Measurements from ENCODE around the gene OPTC. TPM values are rescaled to one million over a fixed set of nuclear protein-coding genes. Genes with fewer than 3 reads are reported as not detected.

OPTC gene
- polyA plus RNA-seq, 1 donor from 2014 or later, result not detected

DNA sequence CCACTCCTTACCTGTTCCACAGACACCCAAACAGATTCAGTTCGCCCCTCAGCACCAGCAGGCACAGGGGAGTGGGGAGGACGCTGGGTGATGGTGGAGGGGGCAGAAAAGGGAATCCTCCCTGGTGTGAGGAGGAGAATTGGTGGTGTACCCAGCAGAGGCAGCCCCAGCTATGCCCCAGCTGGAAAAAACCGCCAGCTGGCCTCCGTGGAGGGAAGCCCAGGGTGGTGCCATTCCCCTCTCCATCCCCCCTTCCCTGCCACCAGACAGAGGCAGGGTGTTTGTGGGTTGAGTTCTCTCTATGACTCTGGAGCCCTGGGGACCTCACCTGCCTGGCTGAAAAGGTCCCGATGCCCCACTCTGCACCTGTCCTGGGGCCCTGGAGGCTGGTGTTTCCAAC, 27.9 kb downstream of the OPTC start:
- Histone ChIP-seq H3K27me3 (ENCODE audit: insufficient read depth, low read depth, low read length) (no peaks in the 10 kb centered on the region), H3F3A (ENCODE audit: insufficient read depth, low read length, poor library complexity, severe bottlenecking) (no peaks in the 10 kb centered on the region), H3K9me3 (ENCODE audit: low read length) (no peaks in the 10 kb centered on the region), H3K27ac (ENCODE audit: low read length) (peak overlapping the region; percentile 0), H3K36me3 (ENCODE audit: insufficient read depth, low read length) (no peaks in the 10 kb centered on the region), H3K9ac (ENCODE audit: low read length) (peak overlapping the region; percentile 16), H3K4me2 (ENCODE audit: low read length) (no peak overlapping the region), H4K20me1 (ENCODE audit: insufficient read depth) (no peaks in the 10 kb centered on the region), H3K79me2 (replicated peaks; ENCODE audit: insufficient read depth, low read length) (no peaks in the 10 kb centered on the region), H2AFZ (ENCODE audit: low read depth, low read length) (no peak overlapping the region), H3K9me2 (ENCODE audit: insufficient read depth, low read length) (no peaks in the 10 kb centered on the region), H3K4me3 (ENCODE audit: low read length) (peak overlapping the region; percentile 17)
- TF ChIP-seq TAF1 (IDR thresholded peaks at IDR 0.05; ENCODE audit: low read depth), result no peak
- no peak for TF ChIP-seq EP300 (conservative IDR thresholded peaks at IDR 0.05; ENCODE audit: poor library complexity, severe bottlenecking)
- no peak for TF ChIP-seq SMC3 (conservative IDR thresholded peaks at IDR 0.05; ENCODE audit: poor library complexity)
- TF ChIP-seq, protein P1, sequence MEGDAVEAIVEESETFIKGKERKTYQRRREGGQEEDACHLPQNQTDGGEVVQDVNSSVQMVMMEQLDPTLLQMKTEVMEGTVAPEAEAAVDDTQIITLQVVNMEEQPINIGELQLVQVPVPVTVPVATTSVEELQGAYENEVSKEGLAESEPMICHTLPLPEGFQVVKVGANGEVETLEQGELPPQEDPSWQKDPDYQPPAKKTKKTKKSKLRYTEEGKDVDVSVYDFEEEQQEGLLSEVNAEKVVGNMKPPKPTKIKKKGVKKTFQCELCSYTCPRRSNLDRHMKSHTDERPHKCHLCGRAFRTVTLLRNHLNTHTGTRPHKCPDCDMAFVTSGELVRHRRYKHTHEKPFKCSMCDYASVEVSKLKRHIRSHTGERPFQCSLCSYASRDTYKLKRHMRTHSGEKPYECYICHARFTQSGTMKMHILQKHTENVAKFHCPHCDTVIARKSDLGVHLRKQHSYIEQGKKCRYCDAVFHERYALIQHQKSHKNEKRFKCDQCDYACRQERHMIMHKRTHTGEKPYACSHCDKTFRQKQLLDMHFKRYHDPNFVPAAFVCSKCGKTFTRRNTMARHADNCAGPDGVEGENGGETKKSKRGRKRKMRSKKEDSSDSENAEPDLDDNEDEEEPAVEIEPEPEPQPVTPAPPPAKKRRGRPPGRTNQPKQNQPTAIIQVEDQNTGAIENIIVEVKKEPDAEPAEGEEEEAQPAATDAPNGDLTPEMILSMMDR (IDR thresholded peaks at IDR 0.05; ENCODE audit: poor library complexity, severe bottlenecking), result no peak
- TF ChIP-seq POLR2AphosphoS5 (IDR thresholded peaks at IDR 0.05), result no peak
- TF ChIP-seq, protein P2, sequence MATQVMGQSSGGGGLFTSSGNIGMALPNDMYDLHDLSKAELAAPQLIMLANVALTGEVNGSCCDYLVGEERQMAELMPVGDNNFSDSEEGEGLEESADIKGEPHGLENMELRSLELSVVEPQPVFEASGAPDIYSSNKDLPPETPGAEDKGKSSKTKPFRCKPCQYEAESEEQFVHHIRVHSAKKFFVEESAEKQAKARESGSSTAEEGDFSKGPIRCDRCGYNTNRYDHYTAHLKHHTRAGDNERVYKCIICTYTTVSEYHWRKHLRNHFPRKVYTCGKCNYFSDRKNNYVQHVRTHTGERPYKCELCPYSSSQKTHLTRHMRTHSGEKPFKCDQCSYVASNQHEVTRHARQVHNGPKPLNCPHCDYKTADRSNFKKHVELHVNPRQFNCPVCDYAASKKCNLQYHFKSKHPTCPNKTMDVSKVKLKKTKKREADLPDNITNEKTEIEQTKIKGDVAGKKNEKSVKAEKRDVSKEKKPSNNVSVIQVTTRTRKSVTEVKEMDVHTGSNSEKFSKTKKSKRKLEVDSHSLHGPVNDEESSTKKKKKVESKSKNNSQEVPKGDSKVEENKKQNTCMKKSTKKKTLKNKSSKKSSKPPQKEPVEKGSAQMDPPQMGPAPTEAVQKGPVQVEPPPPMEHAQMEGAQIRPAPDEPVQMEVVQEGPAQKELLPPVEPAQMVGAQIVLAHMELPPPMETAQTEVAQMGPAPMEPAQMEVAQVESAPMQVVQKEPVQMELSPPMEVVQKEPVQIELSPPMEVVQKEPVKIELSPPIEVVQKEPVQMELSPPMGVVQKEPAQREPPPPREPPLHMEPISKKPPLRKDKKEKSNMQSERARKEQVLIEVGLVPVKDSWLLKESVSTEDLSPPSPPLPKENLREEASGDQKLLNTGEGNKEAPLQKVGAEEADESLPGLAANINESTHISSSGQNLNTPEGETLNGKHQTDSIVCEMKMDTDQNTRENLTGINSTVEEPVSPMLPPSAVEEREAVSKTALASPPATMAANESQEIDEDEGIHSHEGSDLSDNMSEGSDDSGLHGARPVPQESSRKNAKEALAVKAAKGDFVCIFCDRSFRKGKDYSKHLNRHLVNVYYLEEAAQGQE (IDR thresholded peaks at IDR 0.05; ENCODE audit: borderline replicate concordance), result no peak
- no peak for TF ChIP-seq MXI1 (conservative IDR thresholded peaks at IDR 0.05; ENCODE audit: poor library complexity, severe bottlenecking)
- TF ChIP-seq EZH2 (IDR thresholded peaks at IDR 0.05; ENCODE audit: borderline replicate concordance, insufficient read depth, low read length, poor library complexity, severe bottlenecking), result no peak
- no peak for TF ChIP-seq RAD21 (conservative IDR thresholded peaks at IDR 0.05)

DNA sequence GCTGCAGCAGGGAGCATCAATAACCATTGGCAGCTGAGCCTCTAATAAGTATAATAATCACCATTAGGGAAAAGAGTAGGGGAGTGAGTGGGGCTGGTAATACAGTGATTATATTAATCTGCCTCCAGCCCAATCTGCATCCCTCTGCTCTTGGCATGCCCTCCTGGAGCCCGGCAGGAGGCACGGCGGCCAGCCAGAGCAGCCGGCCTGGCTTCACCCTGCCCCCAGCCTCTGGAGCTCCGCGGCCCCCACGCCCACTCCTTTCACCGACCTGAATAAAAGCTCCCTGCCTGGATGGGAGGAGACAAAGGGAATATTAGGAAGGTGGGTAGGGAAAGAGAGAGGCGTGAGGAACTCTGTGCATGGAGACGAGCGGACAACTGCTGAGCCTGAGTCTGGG, 28.3 kb downstream of the OPTC start:
- H3K4me2 ChIP-seq (ENCODE audit: low read length), result no peak overlapping the region
- H3K79me2 ChIP-seq (replicated peaks; ENCODE audit: insufficient read depth, low read length), result no peaks in the 10 kb centered on the region
- no peaks in the 10 kb centered on the region for H3K9me3 ChIP-seq (ENCODE audit: low read length)
- no peaks in the 10 kb centered on the region for H3K36me3 ChIP-seq (ENCODE audit: insufficient read depth, low read length)
- no peak overlapping the region for H2AFZ ChIP-seq (ENCODE audit: low read depth, low read length)
- no peaks in the 10 kb centered on the region for H3F3A ChIP-seq (ENCODE audit: insufficient read depth, low read length, poor library complexity, severe bottlenecking)
- no peak for TF ChIP-seq SMC3 (conservative IDR thresholded peaks at IDR 0.05; ENCODE audit: poor library complexity)
- TF ChIP-seq, protein P2 (IDR thresholded peaks at IDR 0.05; ENCODE audit: borderline replicate concordance), result peak; percentile 53
- peak overlapping the region; percentile 0 for H3K27ac ChIP-seq (ENCODE audit: low read length)
- no peaks in the 10 kb centered on the region for H4K20me1 ChIP-seq (ENCODE audit: insufficient read depth)
- no peaks in the 10 kb centered on the region for H3K9me2 ChIP-seq (ENCODE audit: insufficient read depth, low read length)
- H3K4me3 ChIP-seq (ENCODE audit: low read length), result peak overlapping the region; percentile 17
- H3K27me3 ChIP-seq (ENCODE audit: insufficient read depth, low read depth, low read length), result no peaks in the 10 kb centered on the region
- peak overlapping the region; percentile 16 for H3K9ac ChIP-seq (ENCODE audit: low read length)
